ENCODE data around the gene INIP.
"Not testable (repeated sequence)": the region's sequence is repeated elsewhere in the genome, so short reads cannot be mapped to it uniquely, and the experiment has no call there.

The INIP gene

DNA sequence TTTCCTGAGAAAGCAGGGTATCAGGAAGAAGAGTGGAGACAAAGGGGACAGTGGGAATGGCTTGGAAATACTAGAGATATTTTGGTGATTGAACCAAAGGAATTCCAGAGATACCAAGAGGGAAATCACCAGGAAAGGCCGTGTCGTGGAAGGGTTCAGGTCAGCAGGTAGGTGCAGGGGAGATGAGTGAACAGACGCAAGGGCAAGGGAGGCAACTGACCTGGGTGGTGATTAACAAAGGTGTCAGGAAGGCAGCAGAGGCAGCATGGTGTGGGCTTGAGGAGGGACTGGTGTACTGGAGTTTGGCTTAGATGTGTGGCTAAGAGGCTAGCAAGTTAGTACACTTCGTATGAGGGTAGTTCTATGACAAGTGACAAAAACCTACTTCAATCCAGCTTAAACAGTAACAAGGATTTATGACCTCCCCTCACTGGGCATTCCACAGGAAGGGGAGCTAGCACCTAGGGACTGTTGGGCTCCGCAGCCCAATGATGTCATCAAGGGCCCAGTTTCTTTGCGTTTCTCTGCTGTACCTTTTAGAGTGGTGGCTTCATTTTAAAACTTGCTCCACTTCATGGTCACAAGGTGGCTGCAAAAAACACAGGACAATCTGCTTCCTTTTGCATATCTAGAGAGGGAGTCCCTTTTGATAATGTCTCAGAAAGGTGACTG is 37.0 kb downstream of the INIP start:
- Histone ChIP-seq H3K4me1 (ENCODE audit: insufficient read depth, low read length) (no peaks in the 10 kb centered on the region), H3K4me2 (ENCODE audit: insufficient read depth, low read length) (no peak overlapping the region), H3K27me3 (ENCODE audit: insufficient read depth, low read length, poor library complexity) (no peaks in the 10 kb centered on the region), H3K9me3 (ENCODE audit: insufficient read depth, low read length, severe bottlenecking) (peaks cover 7% of the 10 kb centered on the region), H3K27ac (ENCODE audit: low read length) (no peak overlapping the region), H3K9ac (ENCODE audit: low read depth, low read length) (no peak overlapping the region), H3K4me3 (ENCODE audit: low read depth in 1 of 2, low read length in 2 of 2) (no peak overlapping the region), H2AFZ (ENCODE audit: low read depth, low read length) (no peak overlapping the region), H4K20me1 (ENCODE audit: insufficient read depth, low read length) (no peaks in the 10 kb centered on the region), H3K79me2 (ENCODE audit: insufficient read depth, low read length) (no peaks in the 10 kb centered on the region), H3K36me3 (ENCODE audit: insufficient read depth, low read length) (peaks cover 6% of the 10 kb centered on the region; the same call in 1 of the 2 replicates)
- DNase-seq (no peak), ATAC-seq (ENCODE audit: insufficient read depth, low read depth) (no peak)
- no peak for TF ChIP-seq EZH2 (IDR thresholded peaks at IDR 0.05; ENCODE audit: borderline replicate concordance, low read depth, low read length, severe bottlenecking)
- TF ChIP-seq, protein P1, sequence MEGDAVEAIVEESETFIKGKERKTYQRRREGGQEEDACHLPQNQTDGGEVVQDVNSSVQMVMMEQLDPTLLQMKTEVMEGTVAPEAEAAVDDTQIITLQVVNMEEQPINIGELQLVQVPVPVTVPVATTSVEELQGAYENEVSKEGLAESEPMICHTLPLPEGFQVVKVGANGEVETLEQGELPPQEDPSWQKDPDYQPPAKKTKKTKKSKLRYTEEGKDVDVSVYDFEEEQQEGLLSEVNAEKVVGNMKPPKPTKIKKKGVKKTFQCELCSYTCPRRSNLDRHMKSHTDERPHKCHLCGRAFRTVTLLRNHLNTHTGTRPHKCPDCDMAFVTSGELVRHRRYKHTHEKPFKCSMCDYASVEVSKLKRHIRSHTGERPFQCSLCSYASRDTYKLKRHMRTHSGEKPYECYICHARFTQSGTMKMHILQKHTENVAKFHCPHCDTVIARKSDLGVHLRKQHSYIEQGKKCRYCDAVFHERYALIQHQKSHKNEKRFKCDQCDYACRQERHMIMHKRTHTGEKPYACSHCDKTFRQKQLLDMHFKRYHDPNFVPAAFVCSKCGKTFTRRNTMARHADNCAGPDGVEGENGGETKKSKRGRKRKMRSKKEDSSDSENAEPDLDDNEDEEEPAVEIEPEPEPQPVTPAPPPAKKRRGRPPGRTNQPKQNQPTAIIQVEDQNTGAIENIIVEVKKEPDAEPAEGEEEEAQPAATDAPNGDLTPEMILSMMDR (IDR thresholded peaks at IDR 0.05; ENCODE audit: borderline replicate concordance, extremely low read depth, low read length, poor library complexity, severe bottlenecking), result no peak

DNA sequence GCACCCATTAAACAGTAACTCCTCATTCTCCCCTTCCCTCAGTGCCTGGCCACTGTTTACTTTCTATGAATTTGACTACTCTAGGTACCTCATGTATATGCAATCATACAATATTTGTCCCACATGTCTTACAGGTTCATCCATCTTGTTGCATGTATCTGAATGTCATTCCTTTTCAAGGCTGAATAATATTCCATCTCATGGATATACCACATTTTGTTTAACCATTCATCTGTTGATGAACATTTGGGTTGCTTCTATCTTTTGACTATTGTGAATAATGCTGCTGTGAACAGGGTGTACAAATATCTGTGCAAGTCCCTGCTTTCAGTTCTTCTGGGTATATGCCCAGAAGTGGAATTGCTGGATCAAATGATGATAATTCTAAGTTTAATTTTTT is 40.9 kb downstream of the INIP start:
- H3K4me2 ChIP-seq (ENCODE audit: insufficient read depth, low read length), result no peak overlapping the region
- H3K27me3 ChIP-seq (ENCODE audit: insufficient read depth, low read length, poor library complexity), result no peaks in the 10 kb centered on the region
- H3K4me3 ChIP-seq (ENCODE audit: low read depth in 1 of 2, low read length in 2 of 2), result no peak overlapping the region
- ATAC-seq (ENCODE audit: insufficient read depth, low read depth) (no peak), DNase-seq (no peak)
- no peak for TF ChIP-seq EZH2 (IDR thresholded peaks at IDR 0.05; ENCODE audit: borderline replicate concordance, low read depth, low read length, severe bottlenecking)
- TF ChIP-seq, protein P1 (IDR thresholded peaks at IDR 0.05; ENCODE audit: borderline replicate concordance, extremely low read depth, low read length, poor library complexity, severe bottlenecking), result no peak
- no peaks in the 10 kb centered on the region for H3K36me3 ChIP-seq (ENCODE audit: insufficient read depth, low read length)
- H2AFZ ChIP-seq (ENCODE audit: low read depth, low read length), result no peak overlapping the region
- no peaks in the 10 kb centered on the region for H3K79me2 ChIP-seq (ENCODE audit: insufficient read depth, low read length)
- peaks cover 7% of the 10 kb centered on the region for H3K9me3 ChIP-seq (ENCODE audit: insufficient read depth, low read length, severe bottlenecking)
- no peaks in the 10 kb centered on the region for H3K4me1 ChIP-seq (ENCODE audit: insufficient read depth, low read length)
- H3K9ac ChIP-seq (ENCODE audit: low read depth, low read length), result no peak overlapping the region
- no peak overlapping the region for H3K27ac ChIP-seq (ENCODE audit: low read length)
- no peaks in the 10 kb centered on the region for H4K20me1 ChIP-seq (ENCODE audit: insufficient read depth, low read length)

DNA sequence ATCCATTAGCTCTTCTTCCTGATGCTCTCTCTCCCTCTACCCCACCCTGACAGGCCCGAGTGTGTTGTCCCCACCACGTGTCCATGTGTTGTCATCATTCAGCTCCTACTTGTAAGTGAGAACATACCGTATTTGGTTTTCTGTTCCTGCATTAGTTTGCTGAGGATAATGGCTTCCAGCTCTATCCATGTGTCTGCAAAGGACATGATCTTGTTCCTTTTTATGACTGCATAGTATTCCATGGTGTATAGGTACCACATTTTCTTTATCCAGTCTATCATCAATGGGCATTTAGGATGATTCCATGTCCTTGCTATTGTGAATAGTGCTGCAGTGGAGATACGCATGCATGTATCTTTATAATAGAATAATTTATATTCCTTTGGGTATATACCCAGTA is 44.7 kb downstream of the INIP start:
- DNase-seq; H3K4me3 ChIP-seq (ENCODE audit: low read depth in 1 of 2, low read length in 2 of 2): not testable (repeated sequence)

DNA sequence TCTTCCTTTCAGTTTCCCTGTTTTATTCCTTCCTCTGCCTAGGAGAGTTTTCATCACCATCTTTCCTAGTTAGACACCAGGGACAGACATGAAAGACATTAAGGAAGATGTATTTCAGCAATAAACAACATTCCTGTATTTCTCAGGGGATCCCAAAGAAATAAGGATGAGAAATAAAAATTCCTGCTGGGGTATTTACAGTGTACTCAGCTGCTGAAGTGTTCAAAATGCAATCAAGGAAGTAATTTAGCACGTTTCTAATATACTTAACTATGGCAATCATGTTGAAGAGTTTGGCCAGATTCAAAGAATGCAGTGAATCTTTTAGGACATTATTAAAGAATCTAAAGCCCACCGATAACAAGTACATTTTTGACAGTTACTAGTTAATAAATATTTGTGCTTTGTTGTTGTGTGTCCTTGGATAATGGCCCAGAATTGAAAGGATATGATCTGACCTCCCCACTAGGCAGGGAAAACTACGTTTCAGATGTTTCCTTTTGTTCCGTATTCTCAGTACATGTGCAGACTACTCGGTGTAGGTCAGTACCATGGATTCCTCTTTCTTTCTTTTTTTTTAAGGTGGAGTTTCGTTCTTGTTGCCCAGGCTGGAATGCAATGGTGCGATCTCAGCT is 46.8 kb downstream of the INIP start:
- Histone ChIP-seq H3K4me1 (ENCODE audit: insufficient read depth, low read length) (no peaks in the 10 kb centered on the region), H3K4me3 (ENCODE audit: low read depth in 1 of 2, low read length in 2 of 2) (no peak overlapping the region), H3K27ac (ENCODE audit: low read length) (no peak overlapping the region), H3K9ac (ENCODE audit: low read depth, low read length) (no peak overlapping the region), H3K9me3 (ENCODE audit: insufficient read depth, low read length, severe bottlenecking) (no peaks in the 10 kb centered on the region), H3K4me2 (ENCODE audit: insufficient read depth, low read length) (no peak overlapping the region), H2AFZ (ENCODE audit: low read depth, low read length) (no peak overlapping the region), H3K36me3 (ENCODE audit: insufficient read depth, low read length) (no peaks in the 10 kb centered on the region), H4K20me1 (ENCODE audit: insufficient read depth, low read length) (no peaks in the 10 kb centered on the region), H3K79me2 (ENCODE audit: insufficient read depth, low read length) (no peaks in the 10 kb centered on the region), H3K27me3 (ENCODE audit: insufficient read depth, low read length, poor library complexity) (no peaks in the 10 kb centered on the region)
- DNase-seq (no peak), ATAC-seq (ENCODE audit: insufficient read depth, low read depth) (no peak)
- no peak for TF ChIP-seq EZH2 (IDR thresholded peaks at IDR 0.05; ENCODE audit: borderline replicate concordance, low read depth, low read length, severe bottlenecking)
- TF ChIP-seq, protein P1 (IDR thresholded peaks at IDR 0.05; ENCODE audit: borderline replicate concordance, extremely low read depth, low read length, poor library complexity, severe bottlenecking), result no peak

More for the DNA sequence above, 44.7 kb downstream of the INIP start:
- not testable (repeated sequence) for H3K27me3 ChIP-seq (ENCODE audit: insufficient read depth, low read length, poor library complexity); H3K4me2 ChIP-seq (ENCODE audit: insufficient read depth, low read length); H3K9ac ChIP-seq (ENCODE audit: low read depth, low read length); H3K27ac ChIP-seq (ENCODE audit: low read length); H3K36me3 ChIP-seq (ENCODE audit: insufficient read depth, low read length); ATAC-seq (ENCODE audit: insufficient read depth, low read depth); H2AFZ ChIP-seq (ENCODE audit: low read depth, low read length); H3K79me2 ChIP-seq (ENCODE audit: insufficient read depth, low read length); H4K20me1 ChIP-seq (ENCODE audit: insufficient read depth, low read length); H3K9me3 ChIP-seq (ENCODE audit: insufficient read depth, low read length, severe bottlenecking); H3K4me1 ChIP-seq (ENCODE audit: insufficient read depth, low read length)

All from DND-41 (cell line).